NCI-H69 (cell line): ENCODE measurements around the gene CX3CR1.

ENCODE experiments used
- DNase-seq: peaks from one replicate; lab custom pipeline; 2025; lab: John Stamatoyannopoulos, UW

CX3CR1 gene

DNA sequence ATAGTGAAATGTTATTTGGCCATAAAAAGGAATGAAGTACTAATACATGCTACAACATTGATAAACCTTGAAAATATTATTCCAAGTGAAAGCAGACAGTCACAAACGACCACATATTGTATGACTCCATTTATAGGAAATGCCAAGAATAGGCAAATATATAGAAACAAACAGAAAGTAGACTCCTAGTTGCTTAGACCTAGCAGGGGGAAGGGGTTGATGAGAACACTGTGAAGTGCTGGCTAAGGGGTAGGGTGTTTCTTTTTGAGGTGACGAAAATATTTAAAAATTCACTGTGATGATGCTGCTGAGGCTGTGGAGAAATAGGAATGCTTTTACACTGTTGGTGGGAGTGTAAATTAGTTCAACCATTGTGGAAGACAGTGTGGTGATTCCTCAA lies 56.9 kb downstream of the CX3CR1 start:
- no peak for DNase-seq

DNA sequence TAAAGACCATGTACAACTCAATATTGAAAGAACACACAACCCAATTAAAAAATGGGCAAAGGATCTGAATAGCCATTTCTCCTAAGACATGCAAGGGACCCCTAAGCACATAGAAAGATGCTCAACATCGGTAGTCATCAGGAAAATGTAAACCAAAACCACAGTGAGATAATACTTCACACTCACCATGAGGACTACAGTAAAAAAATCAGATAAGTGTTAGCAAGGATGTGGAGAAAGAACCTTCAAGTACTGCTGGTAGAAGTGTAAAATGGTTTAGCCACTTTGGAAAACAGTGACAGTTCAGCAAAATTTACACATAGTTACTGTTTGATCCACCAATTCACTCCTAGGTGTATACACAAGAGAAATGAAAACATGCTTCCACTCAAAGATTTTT lies 57.4 kb downstream of the CX3CR1 start:
- no peak for DNase-seq

DNA sequence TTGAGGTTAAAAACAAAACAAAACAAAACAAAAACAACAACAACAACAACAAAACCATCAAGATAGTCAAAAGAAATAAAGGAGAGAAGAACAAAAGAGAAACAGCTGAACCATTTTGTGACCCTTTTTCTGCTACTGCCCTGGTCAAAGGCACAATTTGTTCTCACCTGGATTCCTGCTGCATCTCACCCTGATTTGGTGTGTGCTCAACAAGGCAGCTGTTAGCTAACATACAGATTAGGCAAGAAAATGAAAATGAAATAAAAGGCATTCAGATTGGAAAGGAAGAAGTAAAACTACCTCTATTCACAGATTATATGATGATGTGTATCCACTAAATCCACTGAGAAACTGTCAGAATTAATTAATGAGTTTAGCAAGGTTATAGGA lies 58.7 kb downstream of the CX3CR1 start:
- DNase-seq: no peak

DNA sequence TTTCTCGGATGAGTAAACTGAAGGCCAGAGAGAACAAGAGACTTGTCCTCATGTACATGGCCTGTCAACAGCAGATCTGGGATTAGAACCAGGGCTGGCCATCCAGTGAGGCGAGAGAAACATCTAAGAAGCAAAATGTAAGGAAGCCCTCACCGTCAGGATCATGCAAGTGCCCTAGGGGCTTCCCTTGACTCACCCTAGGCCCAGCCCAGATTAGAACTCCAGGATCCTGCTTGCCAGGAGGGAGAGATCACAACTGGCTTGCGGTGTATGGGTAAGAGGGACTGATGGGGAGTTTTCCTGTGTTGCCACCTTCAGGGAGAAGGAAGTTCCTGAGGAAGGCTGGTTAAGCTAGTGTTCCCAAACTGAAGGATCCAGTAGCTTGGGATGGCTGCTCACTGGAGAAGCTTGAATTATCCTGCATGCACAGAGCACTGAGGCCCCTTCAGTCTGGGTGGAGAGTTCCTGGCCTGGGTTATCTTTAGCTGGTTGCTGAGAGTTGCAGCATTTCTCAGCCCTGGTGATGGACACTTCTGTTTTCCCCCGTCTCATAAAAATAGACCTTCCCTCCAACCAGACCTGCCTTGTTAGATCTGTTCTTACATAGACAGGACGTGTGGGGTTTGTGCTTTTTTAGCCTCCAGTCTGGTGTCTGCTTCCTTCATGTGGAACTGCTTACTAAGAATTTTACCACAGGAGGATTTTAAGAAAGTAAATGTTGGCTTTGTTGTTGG lies 59.3 kb downstream of the CX3CR1 start:
- DNase-seq: no peak

DNA sequence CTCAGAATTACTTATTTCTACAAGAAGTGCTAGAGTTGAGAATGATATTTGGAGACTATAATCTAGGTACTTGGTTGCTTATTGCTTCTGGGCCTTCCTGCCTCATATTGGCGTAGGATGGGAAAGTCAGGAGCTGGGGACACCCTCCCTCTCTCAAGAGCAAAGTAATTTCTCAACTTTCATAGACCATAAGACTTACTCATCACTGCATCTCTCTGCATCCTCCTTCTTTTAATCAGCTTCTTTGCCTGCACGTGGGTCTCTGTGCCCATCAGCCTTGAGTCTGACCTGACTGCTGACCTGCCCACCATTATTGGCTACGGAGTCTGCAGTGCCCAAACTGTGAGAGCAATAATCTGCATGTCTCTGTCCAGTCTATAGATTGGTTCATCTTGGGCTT lies 60.1 kb downstream of the CX3CR1 start:
- DNase-seq: no peak

DNA sequence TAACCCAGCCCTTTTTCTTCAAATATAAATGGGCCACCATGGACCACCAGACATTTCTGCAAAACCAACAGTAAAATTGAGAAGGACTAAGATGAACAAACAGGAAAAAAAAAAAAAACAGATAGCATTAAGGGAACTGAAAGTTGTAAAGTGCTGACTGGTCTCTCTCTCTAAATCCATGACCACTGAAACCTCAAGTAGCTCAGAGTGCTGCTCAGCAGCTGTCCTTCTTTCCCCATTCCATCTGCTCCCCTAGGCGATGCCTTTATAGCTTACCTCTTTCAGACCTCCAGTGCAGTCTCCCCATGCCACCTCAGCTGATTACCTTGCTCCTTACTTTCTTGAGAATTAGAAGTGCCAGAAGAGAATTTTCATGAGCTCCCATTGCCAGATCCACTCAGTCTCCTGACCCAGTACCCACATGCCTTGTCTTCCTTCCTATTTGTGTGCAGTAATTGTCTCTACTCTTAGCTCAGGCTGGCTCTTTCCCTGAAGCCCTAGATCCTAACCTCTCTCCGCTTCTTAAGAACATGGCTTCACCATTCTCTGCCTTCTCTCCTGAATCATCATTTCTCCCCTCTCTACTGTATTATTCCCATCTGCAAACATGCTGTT lies 63.6 kb downstream of the CX3CR1 start:
- no peak for DNase-seq

DNA sequence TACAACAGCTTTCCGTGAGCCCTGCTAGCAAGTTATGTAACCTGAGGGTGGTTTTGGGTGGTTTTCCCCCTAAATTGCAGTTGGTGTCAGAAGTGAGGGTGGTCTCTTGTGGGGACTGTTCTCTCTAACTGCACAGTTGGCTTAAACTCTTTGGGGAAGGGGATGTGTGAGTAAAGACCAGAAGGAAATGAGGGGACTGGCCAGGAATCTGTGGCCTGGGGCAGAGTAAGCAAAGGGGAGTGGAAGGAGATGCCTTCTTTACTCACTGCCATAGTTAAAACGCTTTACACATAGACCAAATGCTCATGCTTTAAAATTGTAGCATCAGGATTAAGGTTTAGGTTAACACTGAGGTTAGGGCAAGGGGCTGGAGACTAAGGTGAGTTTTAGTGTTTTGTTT lies 66.2 kb downstream of the CX3CR1 start:
- DNase-seq: no peak
